Measurements from ENCODE around the gene PLPP7. TPM values are rescaled to one million over a fixed set of nuclear protein-coding genes. Genes with fewer than 3 reads are reported as not detected.

PLPP7 gene
- total and polyA plus RNA-seq, 3 donors from 2014 or later: 8.6 to 29.9 (median 23.9) TPM

GRCh38 chr9:131318231-131319085 lies 28.9 kb downstream of the PLPP7 start:
- intact Hi-C loops (cut with DNase I; ENCODE audit: low total_unique reads): no loop called here
- Histone ChIP-seq H3K27ac (no peak overlapping the region), H3K9me3 (no peaks in the 10 kb centered on the region), H3K4me1 (no peaks in the 10 kb centered on the region), H3K27me3 (no peaks in the 10 kb centered on the region), H3K4me3 (no peak overlapping the region), H3K36me3 (ENCODE audit: low read depth, missing control alignments) (no peaks in the 10 kb centered on the region)
- DNase-seq: no peak
- TF ChIP-seq POLR2A (IDR thresholded peaks at IDR 0.05) (no peak), CTCF (IDR thresholded peaks at IDR 0.05) (no peak)
- WGBS, 2 donors: 68 to 72% methylated on average over 22 to 23 of the region's 23 CpGs

DNA sequence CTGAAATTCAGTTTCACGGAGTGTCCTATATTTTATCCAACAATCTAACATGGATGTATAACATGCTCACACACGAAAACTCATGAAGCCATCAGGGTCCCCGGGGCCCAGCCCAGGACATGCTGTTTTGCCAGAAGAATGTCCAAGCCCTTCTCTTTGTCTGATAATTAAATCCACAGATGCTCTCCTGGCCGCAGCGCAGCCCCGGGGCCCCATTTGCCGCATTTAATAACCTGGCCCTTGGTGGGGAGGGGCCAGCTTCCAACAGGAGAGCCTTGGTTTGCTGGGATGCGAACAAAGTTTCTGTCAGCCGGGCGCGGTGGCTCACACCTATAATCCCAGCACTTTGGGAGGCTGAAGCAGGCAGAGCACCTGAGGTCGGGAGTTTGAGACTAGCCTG lies 30.0 kb downstream of the PLPP7 start:
- 49 to 63% methylated on average over 11 to 12 of the region's 12 CpGs for WGBS, 2 donors
- H3K4me1 ChIP-seq: no peaks in the 10 kb centered on the region
- no peaks in the 10 kb centered on the region for H3K9me3 ChIP-seq
- no peak overlapping the region for H3K4me3 ChIP-seq
- no peaks in the 10 kb centered on the region for H3K27me3 ChIP-seq
- TF ChIP-seq POLR2A (IDR thresholded peaks at IDR 0.05) (no peak), CTCF (IDR thresholded peaks at IDR 0.05) (no peak)
- intact Hi-C loops (cut with DNase I; ENCODE audit: low total_unique reads): no loop called here
- no peak overlapping the region for H3K27ac ChIP-seq
- peak; percentile 34 for DNase-seq
- H3K36me3 ChIP-seq (ENCODE audit: low read depth, missing control alignments): no peaks in the 10 kb centered on the region

DNA sequence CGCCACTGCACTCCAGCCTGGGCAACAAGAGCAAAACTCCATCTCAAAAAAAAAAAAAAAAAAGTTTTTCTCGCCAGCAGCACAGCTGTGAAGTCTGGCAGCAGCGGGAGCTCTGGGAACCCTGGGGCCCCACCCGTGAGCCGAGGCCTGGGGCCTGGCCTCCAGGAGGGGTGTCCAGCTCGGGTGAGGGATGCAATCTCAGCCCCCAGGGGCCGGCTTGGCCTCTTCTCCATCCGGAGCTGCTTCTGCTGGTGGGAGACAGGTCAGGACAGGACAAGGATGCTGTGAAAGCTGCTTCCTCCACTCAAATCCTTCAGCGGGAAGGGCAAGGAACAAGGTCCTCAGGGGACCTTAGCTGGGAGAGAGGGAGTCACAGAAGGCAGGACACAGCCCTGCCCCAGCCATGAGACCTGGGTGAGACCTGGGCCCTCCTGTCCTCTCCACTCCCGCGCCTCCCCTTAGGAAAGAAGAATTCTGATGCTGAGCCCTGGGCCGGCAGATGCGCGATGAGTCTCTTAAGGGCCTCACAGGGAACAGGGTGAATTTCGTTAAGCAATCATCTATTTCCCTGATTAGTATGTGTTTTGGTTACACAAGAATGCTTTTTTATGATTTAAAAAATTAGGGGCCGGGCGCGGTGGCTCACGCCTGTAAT lies 30.6 kb downstream of the PLPP7 start:
- WGBS, 2 donors: 53 to 61% methylated on average over 19 of the region's 19 CpGs
- peak overlapping the region in 1 of 2 donors; percentile 33 for H3K27ac ChIP-seq
- intact Hi-C loops (cut with DNase I; ENCODE audit: low total_unique reads): no loop called here

GRCh38 chr9:131323629-131324028 lies 34.1 kb downstream of the PLPP7 start:
- intact Hi-C loops (cut with DNase I; ENCODE audit: low total_unique reads): no loop called here
- Histone ChIP-seq H3K27me3 (no peaks in the 10 kb centered on the region), H3K4me3 (no peak overlapping the region), H3K27ac (no peak overlapping the region), H3K9me3 (no peaks in the 10 kb centered on the region), H3K36me3 (ENCODE audit: low read depth, missing control alignments) (no peaks in the 10 kb centered on the region), H3K4me1 (no peaks in the 10 kb centered on the region)
- TF ChIP-seq CTCF (IDR thresholded peaks at IDR 0.05) (no peak), POLR2A (IDR thresholded peaks at IDR 0.05) (no peak)
- no peak for DNase-seq
- 91 to 93% methylated on average over 8 of the region's 8 CpGs for WGBS, 2 donors

More for the DNA sequence above, 30.6 kb downstream of the PLPP7 start:
- H3K36me3 ChIP-seq (ENCODE audit: low read depth, missing control alignments): no peaks in the 10 kb centered on the region
- H3K4me1 ChIP-seq: no peaks in the 10 kb centered on the region
- DNase-seq: peak; percentile 72
- no peaks in the 10 kb centered on the region for H3K9me3 ChIP-seq
- TF ChIP-seq POLR2A (IDR thresholded peaks at IDR 0.05): no peak
- TF ChIP-seq CTCF (IDR thresholded peaks at IDR 0.05): no peak
- H3K4me3 ChIP-seq: no peak overlapping the region
- no peaks in the 10 kb centered on the region for H3K27me3 ChIP-seq
